Uterus (tissue), 4 donors: ENCODE data around the gene ZEB1. TPM values are rescaled to one million over a fixed set of nuclear protein-coding genes. Genes with fewer than 3 reads are reported as not detected.

Experiments used
- DNase-seq, 2 donors: peaks; one replicate each; pipeline ENCODE4 v3.0.0-alpha.2; 2019 to 2020
- H3K27ac ChIP-seq, 2 donors: fragments of 200-600 bp; sonication (generic); 1 replicate in 1 of 2; 2 replicates in 1 of 2; pipeline ENCODE4 v1.5.1; 2016 to 2018
- H3K27me3 ChIP-seq, 2 donors: fragments of 200-600 bp; sonication (generic); one replicate each; pipeline ENCODE4 v1.5.1; 2018 to 2019; ENCODE audit warnings: control low read depth in 1 of 2
- H3K36me3 ChIP-seq, 2 donors: fragments of 200-600 bp; sonication (generic); one replicate each; pipeline ENCODE4 v1.5.1; 2019; ENCODE audit warnings: control low read depth in 1 of 2
- H3K4me1 ChIP-seq, 2 donors: fragments of 200-600 bp; sonication (generic); one replicate each; pipeline ENCODE4 v1.5.1; 2018 to 2019; ENCODE audit warnings: control low read depth in 1 of 2
- H3K4me3 ChIP-seq, 2 donors: fragments of 200-600 bp; sonication (generic); 1 replicate in 1 of 2; 2 replicates in 1 of 2; pipeline ENCODE4 v1.5.1; 2018 to 2019; ENCODE audit warnings: mild to moderate bottlenecking in 1 of 2
- H3K9me3 ChIP-seq, 2 donors: fragments of 200-600 bp; sonication (generic); one replicate each; pipeline ENCODE4 v1.5.1; 2019; ENCODE audit warnings: control low read depth in 1 of 2
- CTCF ChIP-seq, 4 experiments: fragments of 200-600 bp in 2 of 4; fragments of 450-650 bp in 2 of 4; sonication (generic) in 2 of 4; IDR thresholded peaks; one replicate each; pipeline ENCODE4 v1.5.1; 2016 to 2019; ENCODE audit warnings: antibody characterized with exemption in 4 of 4, mild to moderate bottlenecking in 2 of 4, moderate library complexity in 1 of 4
- POLR2A ChIP-seq, 2 donors: fragments of 450-650 bp; IDR thresholded peaks; one replicate each; pipeline ENCODE4 v1.6.1; 2016; ENCODE audit warnings: antibody characterized with exemption in 2 of 2, mild to moderate bottlenecking in 1 of 2, moderate library complexity in 1 of 2
- intact Hi-C: fragments of 100-400 bp; cut with DNase I; formaldehyde crosslinking; loops from one replicate; pipeline ENCODE4 v1.15.1; 2023; ENCODE audit warnings: low total_unique reads
- total RNA-seq, 4 donors: library from RNA; depleted of rRNA in 3 of 4; stranded (reverse); fragments of >200 nt in 3 of 4; gene quantifications; one replicate each; pipeline versions ENCODE4 v1.1.0 to v1.2.4, GENCODE V29; 2014 to 2023
- donor health status: DM: yes; HTN: yes; CAD: no.

ZEB1 gene
- total RNA-seq, 4 donors from 2014 or later: 97.6 to 229 (median 210) TPM

GRCh38 chr10:31343551-31343950, 24.5 kb downstream of the ZEB1 start:
- TF ChIP-seq CTCF (IDR thresholded peaks at IDR 0.05) (no peak), POLR2A (IDR thresholded peaks at IDR 0.05) (no peak)
- intact Hi-C loops: no loop called here
- peaks cover 11 to 26% of the 10 kb centered on the region in 2 donors for H3K4me1 ChIP-seq

GRCh38 chr10:31345886-31346285, 26.9 kb downstream of the ZEB1 start:
- Histone ChIP-seq H3K4me1 (peaks cover 11 to 28% of the 10 kb centered on the region in 2 donors), H3K27ac (peak overlapping the region in 1 of 2 donors; percentile 48), H3K36me3 (no peaks in the 10 kb centered on the region), H3K4me3 (no peak overlapping the region), H3K9me3 (no peaks in the 10 kb centered on the region), H3K27me3 (no peaks in the 10 kb centered on the region)
- intact Hi-C loops: no loop called here
- no peak for DNase-seq
- no peak for TF ChIP-seq POLR2A (IDR thresholded peaks at IDR 0.05)
- no peak for TF ChIP-seq CTCF (IDR thresholded peaks at IDR 0.05)

More at GRCh38 chr10:31343551-31343950, 24.5 kb downstream of the ZEB1 start:
- no peak for DNase-seq
- H3K36me3 ChIP-seq: no peaks in the 10 kb centered on the region
- no peaks in the 10 kb centered on the region for H3K9me3 ChIP-seq
- H3K4me3 ChIP-seq: no peak overlapping the region
- no peaks in the 10 kb centered on the region for H3K27me3 ChIP-seq
- no peak overlapping the region for H3K27ac ChIP-seq

GRCh38 chr10:31346953-31347352, 27.9 kb downstream of the ZEB1 start:
- no peaks in the 10 kb centered on the region for H3K27me3 ChIP-seq
- no peak for TF ChIP-seq POLR2A (IDR thresholded peaks at IDR 0.05)
- TF ChIP-seq CTCF (IDR thresholded peaks at IDR 0.05): no peak
- H3K4me3 ChIP-seq: no peak overlapping the region
- DNase-seq: no peak
- intact Hi-C loops: no loop called here
- H3K4me1 ChIP-seq: peaks cover 11 to 37% of the 10 kb centered on the region in 2 donors
- H3K9me3 ChIP-seq: no peaks in the 10 kb centered on the region
- H3K27ac ChIP-seq: peak overlapping the region in 1 of 2 donors; percentile 30
- no peaks in the 10 kb centered on the region for H3K36me3 ChIP-seq

GRCh38 chr10:31347705-31348104, 28.7 kb downstream of the ZEB1 start:
- no peak for TF ChIP-seq POLR2A (IDR thresholded peaks at IDR 0.05)
- no peak for TF ChIP-seq CTCF (IDR thresholded peaks at IDR 0.05)
- Histone ChIP-seq H3K27ac (peak overlapping the region in 1 of 2 donors; percentile 22), H3K27me3 (no peaks in the 10 kb centered on the region), H3K4me1 (peaks cover 11 to 33% of the 10 kb centered on the region in 2 donors), H3K9me3 (no peaks in the 10 kb centered on the region), H3K36me3 (no peaks in the 10 kb centered on the region), H3K4me3 (no peak overlapping the region)
- intact Hi-C loops: no loop called here
- no peak for DNase-seq

- intact Hi-C loops: no loop called here
- H3K36me3 ChIP-seq: no peaks in the 10 kb centered on the region
- H3K4me3 ChIP-seq: no peak overlapping the region
- H3K27ac ChIP-seq: peak overlapping the region in 1 of 2 donors; percentile 26
- H3K27me3 ChIP-seq: no peaks in the 10 kb centered on the region
- peaks cover 7 to 32% of the 10 kb centered on the region in 2 donors for H3K4me1 ChIP-seq
- DNase-seq: no peak
- no peaks in the 10 kb centered on the region for H3K9me3 ChIP-seq
- no peak for TF ChIP-seq CTCF (IDR thresholded peaks at IDR 0.05)
- no peak for TF ChIP-seq POLR2A (IDR thresholded peaks at IDR 0.05)
These were observed 31.9 kb downstream of the ZEB1 start for GRCh38 chr10:31350891-31351290.
